HG02938 (cell line): ENCODE data around the gene HTR3B.
"Not testable (repeated sequence)": the region's sequence is repeated elsewhere in the genome, so short reads cannot be mapped to it uniquely, and the experiment has no call there.

Experiments used
- ATAC-seq: cut with Tn5 transposase; IDR thresholded peaks from one replicate; pipeline ENCODE4 v1.9.1; 2021; ENCODE audit warnings: mild to moderate bottlenecking, moderate library complexity; ENCODE audit not compliant: unreplicated experiment

Gene HTR3B

DNA sequence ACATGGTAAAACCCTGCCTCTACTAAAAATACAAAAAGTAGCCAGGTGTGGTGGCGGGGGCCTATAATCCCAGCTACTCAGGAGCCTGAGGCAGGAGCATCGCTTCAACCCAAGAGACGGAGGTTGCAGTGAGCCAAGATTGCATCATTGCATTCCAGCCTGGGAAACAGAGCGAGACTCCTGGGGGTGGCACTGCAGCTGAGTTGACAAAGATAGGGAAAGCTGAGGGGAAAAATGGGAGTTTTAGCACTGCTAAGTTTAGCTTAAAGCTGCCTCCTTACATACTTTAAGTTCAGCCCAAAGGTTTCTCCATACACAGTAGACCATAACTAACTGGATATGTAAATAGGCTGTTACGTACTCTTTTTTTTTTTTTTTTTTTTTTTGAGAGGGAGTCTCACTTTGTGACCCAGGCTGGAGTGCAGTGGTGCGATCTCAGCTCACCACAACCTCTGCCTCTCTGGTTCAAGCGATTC lies 20.2 kb upstream of the HTR3B start:
- no peak for ATAC-seq

DNA sequence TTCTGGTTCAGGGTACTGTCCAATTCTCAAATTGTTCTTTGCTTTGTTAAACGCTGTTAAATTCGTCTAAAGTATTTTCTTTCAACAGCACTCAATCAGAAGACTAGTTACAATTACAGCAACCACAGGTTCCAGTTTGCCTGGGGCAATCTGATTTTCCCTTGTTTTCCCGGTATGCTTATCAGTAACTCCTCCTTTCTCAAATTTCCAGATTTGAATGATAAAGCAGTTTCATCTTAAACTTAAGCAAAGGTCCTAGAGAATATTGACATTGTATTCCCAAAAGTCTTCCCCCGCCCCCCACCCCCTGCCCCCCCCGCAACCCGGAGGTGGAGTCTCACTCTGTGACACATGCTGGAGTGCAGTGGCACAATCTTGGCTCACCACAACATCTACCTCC lies 18.7 kb upstream of the HTR3B start:
- no peak for ATAC-seq

DNA sequence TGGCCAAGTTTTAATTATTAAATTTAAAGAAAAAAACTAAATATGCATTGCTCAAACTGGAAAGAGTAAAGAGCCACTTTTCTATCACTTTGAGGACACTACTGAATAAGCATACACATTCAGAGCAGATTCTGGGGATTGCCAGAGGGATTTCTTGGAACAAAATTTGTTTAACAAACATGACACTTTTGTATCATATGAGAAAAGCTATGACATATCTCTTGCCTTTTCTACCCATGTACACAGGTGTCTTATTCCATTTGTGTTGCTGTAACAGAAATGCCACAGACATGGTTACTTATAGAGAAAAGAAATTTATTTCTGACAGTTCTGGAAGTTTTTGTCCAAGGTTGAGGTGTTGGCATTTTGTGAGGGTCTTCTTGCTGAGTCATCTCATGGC lies 15.7 kb upstream of the HTR3B start:
- no peak for ATAC-seq

DNA sequence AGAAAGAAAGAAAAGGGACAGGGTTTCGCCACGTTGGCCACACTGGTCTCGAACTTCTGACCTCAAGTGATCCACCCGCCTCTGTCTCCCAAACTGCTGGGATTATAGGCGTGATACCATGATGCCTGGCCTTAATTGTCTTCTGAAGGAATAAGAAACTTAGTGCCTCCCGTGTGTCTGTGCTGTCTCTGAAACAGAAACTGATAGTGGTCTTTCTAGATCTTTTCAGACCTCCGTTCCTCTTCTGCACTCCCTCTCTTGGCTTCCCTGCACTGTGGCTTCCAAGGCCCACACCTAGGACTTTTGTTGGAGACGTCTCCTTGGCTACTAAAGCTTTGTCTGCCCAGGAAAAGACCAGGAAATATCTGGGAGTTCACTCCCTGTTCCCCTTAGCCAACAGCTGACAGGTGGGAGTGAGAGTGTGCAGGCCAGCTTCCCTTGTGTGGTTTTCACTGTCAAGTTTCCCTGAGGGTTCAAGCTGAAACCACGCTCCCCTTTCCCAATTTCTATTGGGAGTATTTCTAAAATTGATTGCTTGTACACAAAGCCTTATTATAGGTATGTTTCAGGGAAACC lies 10.1 kb upstream of the HTR3B start:
- ATAC-seq = no peak

DNA sequence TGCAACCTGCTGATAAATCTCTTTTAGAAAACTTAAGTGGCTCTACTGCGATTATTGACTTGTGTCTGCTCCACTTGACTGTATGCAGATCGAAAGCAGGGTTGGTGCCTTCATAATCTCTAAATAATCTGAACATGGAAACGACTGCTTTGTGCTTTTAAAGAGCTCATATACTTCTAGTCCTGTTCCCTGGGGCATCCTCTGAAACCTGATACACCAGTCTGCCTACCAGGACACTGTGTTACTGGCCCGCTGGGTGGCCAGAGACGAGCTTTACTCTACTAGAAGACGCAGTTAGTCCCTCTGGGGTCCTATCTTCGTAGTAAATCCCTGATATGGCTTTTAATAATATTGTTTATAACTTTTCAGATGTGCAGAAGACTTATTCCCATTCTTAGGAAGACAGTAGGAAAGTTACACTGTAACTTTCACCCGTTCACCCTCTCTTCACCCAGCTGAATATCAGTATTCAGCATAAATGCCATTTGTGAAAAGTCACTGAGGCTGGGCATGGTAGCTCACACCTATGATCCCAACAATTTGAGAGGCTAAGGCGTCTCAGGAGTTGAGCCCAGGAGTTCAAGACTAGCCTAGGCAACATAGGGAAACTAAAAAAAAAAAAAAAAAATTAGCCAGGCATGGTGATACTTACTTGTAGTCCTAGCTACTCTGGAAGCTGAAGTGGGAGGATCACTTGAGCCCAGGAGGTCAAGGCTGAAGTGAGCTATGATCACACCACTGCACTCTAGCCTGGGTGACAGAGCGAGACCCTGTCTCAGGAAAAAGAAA lies 9.0 kb upstream of the HTR3B start:
- no peak for ATAC-seq

DNA sequence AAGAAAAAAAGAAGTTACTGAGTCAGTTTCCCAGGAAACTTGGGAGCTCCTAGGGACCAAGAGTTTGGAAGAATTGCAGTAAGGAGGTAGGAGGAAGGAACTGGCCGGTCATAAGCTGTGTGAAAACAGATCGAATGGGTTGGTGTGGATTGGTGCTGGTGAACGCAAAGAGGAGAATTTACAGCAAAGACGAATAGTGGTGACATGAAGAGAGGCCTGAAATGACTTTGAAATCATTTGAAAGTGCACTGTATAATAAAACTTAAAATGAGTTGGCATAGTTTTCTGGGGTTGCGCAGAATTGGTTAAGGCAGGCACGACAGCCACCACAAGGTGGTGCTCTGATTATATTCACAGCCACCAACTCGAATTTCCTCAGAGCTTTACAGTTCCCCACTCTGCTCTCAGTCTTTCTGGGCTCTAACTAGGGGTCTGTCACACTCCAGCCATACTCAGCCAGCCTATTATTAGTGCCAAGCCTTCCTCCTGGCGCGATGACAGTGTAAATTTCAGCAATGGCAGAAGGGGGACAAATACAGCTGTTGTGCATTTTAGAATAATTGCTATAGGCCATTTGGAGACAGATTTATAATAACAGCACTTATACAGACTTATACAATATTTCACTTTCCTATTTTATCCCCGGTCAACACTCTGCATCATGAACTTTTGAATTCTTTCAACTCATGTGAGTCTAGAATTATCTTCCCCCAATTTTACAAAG lies 8.3 kb upstream of the HTR3B start:
- ATAC-seq = no peak

DNA sequence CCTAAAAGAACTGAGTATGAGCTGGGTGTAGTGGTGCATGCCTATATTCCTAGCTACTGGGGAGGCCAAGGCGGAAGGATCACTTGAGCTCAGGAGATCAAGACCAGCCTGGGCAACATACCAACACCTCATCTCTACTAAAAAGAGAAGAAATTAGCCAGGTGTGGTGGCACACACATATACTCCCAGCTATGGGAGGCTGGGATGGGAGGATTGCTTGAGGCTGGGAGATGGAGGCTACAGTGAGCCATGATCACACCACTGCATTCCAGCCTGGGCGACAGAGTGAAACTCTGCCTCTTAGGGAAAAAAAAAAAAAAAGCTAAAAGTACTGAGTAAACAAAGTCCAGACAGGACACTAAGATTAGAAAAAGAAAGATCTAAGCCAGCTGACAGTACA lies 3.5 kb upstream of the HTR3B start:
- ATAC-seq = no peak

DNA sequence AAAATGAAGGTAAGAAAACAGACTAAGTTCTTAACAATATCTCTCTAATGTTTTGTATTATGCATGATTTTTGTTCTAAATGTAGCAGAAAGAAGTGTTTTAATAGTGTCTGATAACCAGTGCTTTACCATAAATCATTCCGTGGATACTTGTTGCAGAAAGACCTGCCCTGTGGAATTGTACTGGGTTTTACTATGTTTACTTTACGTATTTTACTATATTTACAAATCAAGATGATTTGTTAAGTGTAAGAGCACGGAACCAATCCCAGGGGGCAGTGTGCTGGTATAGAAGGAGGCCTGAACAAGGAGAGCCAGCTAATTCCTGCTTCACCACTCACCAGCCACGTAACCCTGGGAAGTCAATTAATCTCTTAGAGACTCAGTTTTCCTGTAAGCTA lies 1.4 kb downstream of the HTR3B start:
- ATAC-seq = no peak

DNA sequence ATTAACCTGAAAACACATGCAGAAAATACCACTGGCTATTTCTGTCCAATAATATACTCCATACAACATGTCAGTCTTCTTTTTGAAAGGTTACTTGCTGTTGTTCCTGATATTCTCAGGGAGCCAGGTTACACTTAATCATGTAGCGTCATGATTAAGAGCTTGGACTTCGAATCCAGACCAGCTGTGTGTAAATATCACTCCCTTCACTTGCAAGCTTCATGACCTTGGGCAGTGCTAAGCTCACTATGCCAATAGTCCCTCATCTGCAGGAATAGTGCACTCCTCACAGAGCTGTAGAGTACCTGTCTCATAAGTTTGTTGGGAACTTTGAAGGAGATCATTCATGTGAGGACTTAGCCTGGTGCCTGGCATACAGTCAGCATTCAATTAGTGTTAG lies 1.9 kb downstream of the HTR3B start:
- no peak for ATAC-seq

DNA sequence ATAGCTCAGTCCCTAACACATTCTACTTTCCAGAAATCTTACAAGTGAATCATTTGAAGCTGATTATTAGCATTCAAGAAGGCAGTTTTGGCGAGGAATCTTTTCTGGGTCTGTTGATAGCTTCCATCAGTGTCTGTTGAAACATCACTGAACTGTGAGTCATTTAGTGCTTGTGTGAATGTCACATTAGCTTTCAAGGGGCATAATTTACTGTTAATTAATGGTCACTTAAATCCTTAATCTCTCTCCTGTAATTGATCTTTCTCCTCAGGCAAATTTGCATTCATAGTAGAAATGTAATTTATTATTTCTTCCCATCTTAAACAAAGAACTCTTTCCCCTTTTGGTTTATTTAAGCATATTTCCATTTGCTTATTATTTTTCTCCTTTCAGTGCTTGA lies 2.6 kb downstream of the HTR3B start:
- ATAC-seq = no peak

DNA sequence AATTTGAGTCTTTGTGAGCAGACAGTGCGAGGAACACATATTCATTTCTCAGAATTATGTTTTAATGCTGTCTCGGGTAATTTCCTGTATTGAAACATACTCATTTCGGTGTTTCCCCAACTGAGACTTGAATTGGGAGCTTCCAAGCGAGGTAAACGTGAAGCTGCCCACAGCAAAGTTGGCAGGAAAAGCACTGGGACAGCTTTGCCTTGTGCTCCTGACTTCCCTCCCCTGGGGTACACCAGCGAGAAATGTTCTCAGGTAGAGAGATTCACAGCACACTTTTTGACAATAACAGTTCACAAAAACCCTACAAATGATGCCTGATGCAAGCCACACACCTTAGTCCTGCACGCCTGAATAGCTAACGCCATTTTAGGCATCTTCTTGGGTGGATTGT lies 3.1 kb downstream of the HTR3B start:
- ATAC-seq = no peak

DNA sequence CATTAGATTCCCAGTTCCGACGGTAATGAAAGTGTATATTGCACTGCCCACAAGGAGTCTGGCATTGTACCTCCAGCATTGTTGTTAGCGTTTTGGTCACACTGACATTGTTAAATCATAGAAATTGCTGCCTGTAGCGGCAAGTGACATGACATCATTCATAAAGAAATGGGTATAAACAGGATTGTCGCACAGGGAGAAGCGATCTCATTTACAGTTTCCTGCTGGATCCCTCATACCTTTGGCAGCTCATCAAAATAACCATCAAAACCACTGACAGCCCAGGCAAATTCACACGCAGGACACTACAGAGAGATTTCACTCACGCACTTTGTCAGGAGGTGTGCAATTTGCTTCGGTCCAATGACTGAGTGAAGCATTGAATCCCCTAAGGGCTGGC lies 3.5 kb downstream of the HTR3B start:
- ATAC-seq = no peak

DNA sequence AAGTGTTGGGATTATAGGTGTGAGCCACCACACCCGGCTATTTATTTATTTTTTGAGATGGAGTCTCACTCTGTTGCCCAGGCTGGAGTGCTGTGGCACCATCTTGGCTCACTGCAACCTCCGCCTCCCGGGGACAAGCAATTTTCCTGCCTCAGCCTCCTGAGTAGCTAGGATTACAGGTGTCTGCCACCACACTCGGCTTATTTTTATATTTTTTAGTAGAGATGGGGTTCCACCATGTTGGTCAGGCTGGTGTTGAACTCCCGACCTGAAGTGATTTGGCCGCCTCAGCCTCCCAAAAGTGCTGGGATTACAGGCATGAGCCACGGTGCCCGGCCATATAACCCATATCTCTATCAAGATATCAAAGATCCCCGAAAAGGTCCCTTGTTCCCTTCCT lies 6.9 kb downstream of the HTR3B start:
- ATAC-seq = not testable (repeated sequence)

DNA sequence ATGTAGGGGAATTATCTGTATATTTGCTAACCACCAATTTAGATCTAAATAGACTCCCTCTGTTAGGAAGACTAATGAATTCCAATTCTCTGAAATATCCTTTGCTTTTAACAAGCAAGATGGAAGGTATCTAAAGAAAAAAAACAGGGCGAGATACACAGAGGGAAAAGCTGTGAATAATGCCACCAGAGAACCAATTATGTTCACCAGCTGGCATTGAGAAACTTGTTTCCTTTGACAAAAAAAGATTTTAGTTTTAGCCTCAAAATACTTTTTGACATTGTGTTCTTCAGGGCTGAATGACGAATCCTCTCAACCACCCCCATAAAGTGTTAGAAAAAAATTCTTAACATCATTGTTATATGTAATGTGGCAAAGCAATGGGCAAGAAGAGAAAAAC lies 19.0 kb downstream of the HTR3B start:
- no peak for ATAC-seq

DNA sequence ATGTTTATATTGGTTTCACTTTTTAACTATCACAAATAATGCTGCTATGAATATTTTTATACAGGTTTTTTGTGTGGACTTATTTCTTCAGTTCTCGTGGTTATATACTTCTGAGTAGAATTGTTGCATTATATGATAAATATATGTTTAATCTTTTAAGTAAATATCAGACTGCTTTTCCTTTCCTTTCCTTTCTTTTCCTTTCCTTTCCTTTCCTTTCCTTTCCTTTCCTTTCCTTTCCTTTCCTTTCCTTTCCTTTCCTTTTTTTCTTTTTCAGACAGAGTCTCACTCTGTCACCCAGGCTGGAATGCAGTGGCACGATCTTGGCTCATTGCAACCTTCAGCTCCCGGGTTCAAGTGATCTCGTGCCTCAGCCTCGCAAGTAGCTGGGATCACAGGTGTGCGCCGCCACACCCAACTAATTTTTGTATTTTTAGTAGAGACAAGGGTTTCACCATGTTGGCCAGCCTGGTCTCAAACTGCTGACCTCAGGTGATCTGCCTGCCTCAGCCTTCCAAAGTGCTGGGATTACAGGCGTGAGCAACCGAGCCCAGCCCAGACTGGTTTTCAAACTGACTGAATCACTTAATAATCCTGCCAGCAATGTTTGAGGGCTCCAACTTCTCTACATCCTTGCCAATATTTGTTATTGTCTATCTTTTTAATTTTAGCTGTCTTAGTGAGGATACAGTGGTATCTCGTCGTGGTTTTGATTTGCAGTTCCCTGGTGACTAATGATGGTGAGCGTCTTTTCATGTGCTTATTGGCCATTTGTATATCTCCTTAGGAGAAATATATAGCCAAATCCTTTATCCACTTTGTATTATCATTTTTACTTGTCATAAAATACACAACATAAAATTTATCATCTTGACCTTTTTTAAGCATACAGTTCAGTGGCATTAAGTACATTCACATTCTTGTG lies 21.9 kb downstream of the HTR3B start:
- no peak for ATAC-seq

DNA sequence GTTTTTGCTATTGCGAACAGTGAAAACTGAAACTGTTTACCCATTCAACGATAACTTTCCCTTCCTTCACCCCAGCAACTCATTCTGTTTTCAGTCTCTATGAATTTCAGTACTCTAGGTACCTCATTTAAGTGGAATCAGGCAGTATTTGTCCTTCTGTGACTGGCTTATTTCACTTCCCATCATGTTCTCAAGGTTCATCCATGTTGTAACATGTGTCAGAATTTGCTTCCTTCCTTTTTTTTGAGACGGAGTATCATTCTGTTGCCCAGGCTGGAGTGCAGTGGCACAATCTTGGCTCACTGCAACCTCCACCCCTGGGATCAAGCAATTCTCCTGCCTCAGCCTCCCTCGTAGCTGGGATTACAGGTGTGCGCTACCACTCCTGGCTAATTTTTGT lies 23.7 kb downstream of the HTR3B start:
- no peak for ATAC-seq

DNA sequence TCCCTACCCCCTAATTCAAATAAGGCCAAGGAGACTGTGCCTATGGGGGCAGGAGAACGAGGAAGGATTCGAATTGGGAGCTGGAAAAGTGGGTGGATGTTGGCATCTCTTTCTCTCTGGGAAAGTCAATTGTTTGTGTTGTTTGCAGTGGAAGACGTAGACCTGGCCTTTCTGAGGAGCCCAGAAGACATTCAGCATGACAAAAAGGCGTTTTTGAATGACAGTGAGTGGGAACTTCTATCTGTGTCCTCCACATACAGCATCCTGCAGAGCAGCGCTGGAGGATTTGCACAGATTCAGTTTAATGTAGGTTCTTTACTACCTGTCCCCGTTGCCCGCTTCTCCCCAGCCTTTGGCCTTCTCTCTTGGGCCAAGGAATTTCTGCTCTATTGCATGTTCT lies 28.2 kb downstream of the HTR3B start:
- ATAC-seq = no peak

DNA sequence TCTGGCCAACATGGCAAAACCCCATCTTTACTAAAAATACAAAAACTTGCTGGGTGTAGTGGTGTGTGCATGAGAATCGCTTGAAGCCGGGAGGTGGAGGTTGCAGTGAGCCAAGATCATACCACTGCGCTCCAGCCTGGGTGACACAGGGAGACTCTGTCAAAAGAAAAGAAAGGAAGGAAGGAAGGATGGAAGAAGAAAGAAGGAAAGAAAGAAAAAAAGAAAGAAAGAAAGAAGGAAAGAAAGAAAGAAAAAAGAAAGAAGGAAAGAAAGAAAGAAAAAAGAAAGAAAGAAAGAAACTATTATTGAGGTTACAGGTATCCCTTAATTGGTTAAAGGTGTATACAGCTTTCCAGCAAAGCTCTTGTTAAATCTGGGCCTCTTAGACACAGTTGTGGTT lies 29.6 kb downstream of the HTR3B start:
- ATAC-seq = not testable (repeated sequence)

DNA sequence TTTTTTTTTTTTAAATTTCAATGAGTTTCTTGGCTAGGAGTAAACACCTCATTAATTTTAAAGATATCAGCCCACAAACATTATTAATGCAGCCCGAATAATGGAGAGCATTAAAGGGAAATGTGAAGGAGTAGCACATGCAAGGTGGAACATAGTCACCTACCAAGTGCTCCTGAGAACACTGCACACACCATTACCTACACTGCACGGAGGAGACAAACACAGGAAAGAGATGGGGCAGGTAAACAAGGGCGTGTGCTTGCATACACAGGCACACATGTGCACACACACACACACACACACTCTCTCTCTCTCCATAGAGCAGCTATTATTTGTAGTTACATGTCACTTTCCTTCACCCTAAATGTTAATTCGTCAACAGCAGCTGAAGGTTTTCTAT lies 30.2 kb downstream of the HTR3B start:
- ATAC-seq = no peak

DNA sequence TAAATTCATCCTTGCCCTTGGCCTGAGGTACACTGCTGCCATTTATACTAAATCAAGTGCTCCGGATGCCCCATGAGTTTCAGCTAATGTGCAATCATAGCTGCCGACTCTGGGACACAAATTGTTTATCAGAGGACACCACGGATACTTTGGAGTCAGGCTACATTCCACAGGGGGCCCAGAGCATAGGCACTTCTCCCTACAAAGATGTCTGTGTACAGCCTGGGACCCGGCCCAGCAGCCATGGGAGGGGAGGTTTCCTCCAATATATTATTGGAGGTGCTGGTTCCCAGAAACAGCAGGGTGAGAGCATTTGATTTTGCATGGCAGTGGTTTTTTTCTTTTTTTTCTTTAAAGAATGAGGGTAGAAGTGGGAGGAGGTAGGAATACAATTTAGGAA lies 31.3 kb downstream of the HTR3B start:
- no peak for ATAC-seq

DNA sequence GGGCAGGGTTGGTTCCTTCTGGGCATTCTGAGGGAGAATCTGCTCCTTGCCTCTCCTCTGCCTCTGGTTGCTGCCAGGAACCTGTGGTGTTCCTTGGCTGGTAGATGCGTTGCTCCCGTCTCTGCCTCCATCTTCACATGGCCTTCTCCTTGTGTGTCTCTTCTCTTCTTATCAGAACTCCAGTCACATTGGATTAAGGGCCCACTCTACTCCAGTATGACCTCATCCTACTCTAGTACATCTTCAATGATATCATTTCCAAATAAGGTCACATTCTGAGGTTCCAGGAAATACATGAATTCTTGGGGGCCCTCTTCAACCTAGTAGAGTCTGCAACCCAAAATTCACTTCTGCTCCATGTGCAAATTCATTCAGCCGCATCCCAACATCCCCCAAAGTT lies 33.3 kb downstream of the HTR3B start:
- ATAC-seq = no peak
